HG03097 (cell line): ENCODE measurements around the gene ZNF423.
"Not testable (repeated sequence)": the region's sequence is repeated elsewhere in the genome, so short reads cannot be mapped to it uniquely, and the experiment has no call there.

Experiments used
- ATAC-seq: cut with Tn5 transposase; IDR thresholded peaks from one replicate; pipeline ENCODE4 v1.9.1; 2021; ENCODE audit not compliant: unreplicated experiment, low FRiP score

The ZNF423 gene

DNA sequence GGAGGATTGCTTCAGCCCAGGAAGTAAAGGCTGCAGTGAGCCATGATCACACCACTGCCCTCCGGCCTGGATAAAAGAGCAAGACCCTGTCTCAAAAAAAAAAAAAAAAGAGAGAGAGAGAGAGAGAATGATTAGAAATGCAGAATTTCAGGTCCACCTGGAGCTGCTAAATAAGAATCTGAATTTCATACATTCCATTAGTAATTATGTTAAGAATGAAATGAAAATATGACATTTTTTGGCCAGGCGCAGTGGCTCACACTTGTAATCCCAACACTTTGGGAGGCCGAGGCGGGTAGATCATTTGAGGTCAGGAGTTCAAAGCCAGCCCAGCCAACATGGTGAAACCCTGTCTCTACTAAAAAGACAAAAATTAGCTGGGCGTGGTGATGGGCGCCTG, 178.3 kb downstream of the ZNF423 start:
- not testable (repeated sequence) for ATAC-seq

DNA sequence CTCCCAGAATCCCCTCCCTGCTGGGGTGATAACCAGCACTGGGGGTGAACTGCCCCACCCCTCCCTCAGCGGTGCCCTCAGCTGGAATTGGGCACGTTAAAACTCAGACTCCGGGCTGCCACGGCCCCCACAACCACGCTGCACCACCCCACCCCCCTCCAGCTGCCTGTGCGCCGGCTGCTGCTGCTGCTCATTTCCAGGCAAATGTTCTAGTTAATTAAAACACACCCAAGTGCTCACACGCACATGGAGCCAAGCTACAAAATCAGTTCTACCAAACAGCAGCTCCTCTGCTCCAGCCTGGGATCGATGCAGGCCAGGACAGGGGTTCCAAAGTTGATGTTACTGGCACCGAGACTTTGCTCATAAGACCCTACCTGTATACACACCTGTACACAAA, 180.5 kb downstream of the ZNF423 start:
- no peak for ATAC-seq

DNA sequence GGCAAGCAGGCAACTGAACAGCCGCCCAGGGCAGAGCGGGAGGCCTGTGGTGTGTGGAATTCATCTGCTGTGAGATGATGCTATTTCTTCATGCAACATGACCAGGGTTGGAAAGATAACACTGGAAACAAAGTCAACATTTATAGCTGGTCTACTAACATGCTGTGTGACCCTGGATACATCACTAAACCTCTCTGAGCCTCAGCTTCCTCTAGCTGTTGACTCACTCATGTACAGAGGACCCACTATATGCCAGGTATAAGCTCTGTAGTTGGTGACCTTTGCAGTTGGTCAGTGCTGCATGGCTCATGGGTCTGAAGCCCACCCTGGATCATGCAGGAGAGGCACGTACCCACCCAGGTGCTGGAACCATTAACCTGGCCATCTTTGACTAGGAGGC, 180.9 kb downstream of the ZNF423 start:
- ATAC-seq: no peak

DNA sequence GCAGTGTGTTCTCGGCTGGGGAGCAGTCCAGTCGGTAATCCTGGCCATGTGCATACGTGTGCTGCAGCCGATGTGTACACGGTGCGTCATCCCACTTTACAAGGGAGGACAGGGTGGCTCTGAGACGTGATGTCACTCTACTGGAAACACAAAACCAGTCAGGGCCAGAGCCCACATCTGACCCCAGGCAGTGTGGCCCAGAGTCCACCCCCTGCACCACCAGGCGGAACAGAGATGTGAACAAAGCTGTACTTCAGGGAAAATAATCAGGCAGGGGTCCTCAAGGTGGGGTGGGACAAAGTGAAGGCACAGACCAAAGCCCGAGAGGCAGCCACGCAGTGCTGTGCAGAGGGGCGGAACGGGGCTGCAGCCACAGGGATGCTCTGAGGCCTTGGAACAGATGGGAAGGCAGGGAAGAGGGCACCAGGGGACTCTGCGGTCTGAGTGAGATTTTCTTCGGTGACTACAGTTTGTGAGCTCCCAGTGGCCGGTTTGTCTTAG, 181.5 kb downstream of the ZNF423 start:
- no peak for ATAC-seq

DNA sequence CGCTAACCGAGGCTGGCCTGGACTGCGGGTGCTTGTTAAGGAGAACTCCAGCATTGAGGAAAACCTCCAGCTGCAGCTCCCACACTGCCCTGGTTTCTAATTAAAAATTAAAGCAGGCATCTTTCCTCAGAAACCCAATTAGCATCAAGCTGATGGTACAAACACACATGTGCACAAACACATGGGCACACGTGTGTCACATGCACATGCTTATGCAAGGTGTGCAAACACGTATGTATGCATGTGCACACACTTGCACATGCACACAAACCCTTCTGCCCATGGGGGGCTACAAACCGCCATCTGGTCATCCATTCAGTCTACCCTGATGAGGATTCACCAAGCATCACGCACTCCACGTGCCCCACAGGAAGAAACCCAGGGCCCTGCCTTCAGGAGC, 182.5 kb downstream of the ZNF423 start:
- no peak for ATAC-seq

DNA sequence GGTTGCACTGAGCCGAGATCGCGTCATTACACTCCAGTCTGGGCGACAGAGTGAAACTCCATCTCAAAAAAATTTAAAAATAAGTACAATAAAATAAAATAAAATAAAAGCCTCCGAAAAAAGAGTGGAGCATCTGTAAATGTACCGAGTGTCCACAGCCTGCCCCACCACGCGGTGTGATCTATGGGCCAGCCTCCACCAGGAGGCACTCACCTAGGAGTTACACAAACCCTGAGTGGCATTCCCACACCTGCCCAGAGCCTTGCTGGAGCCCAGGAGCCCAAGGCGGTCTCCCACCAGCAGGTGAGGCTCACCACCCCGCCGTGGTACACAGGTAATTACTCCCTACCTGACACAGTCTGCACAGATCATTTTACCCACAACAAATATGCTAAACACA, 183.2 kb downstream of the ZNF423 start:
- no peak for ATAC-seq

DNA sequence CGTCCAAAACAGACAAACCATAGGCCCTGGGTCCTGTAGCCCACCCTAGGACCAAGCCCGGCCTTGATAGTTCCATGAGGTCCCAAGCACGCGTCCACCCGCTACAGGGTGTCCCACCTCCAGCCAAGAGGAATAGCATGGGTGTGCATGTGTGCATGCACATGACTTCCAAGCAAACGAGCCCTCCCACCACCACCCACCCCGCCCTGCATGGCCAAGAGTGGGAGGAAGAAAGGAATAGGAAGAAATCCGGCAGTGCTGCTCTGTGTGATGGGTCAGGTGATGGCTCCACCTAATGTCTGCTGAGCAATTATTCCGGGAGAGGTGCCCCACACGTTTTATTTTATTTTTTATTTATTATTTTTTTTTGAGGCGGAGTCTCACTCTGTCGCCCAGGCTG, 184.6 kb downstream of the ZNF423 start:
- no peak for ATAC-seq

DNA sequence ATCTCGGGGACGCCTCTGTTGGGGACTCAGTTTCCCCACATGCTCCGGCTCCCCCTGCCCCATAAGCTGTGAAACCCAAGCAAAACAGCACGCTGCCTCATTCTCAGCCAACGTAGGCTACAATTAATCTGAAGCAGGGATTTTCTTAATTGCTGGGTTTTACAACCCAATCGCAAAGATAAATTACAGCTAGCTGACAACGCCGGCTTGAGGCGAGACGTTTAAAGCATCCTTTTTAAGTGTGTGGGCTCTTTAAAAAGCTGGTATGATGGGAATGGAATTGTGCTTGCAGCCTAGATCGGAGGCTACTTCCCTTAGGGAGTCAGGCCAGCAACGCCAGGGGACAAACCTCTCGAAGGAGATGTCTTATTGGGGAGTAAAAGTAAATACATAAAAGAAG, 185.3 kb downstream of the ZNF423 start:
- no peak for ATAC-seq

DNA sequence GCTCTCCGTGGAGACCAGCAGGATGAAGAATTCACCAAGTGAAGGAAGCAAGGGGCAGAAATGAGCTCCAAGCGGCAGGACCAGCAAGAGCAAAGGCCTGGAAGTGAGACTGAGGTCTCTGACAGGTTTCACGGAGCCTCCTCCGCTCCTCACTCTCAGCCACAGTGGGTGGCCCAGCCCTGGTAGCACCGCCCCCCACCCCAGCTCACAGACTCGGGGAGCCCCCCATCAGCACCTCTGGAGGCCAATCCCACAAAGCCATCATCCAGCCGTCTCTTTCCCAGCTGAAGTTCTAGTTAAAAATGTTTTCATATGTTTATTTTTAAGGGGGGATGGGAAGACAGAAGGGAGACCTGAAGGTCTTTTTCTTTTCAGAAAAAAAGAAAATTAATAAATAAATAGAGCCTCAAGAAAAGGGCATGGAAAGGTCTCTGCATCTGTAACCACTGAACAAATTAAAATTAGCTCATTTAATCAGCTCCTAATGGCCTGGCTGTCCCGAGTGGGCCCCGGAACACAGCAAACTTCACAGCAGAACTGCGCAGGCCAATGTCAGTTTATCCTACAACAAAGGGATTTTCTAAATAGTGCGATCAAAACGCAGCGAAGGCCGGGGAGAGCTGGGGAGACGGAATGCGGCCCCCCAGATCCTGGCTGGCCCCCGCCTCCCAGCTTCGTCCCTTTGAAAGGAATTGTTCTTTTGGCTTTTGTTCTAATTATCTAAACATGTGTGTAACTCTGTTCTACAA, 190.3 kb downstream of the ZNF423 start:
- ATAC-seq: no peak

DNA sequence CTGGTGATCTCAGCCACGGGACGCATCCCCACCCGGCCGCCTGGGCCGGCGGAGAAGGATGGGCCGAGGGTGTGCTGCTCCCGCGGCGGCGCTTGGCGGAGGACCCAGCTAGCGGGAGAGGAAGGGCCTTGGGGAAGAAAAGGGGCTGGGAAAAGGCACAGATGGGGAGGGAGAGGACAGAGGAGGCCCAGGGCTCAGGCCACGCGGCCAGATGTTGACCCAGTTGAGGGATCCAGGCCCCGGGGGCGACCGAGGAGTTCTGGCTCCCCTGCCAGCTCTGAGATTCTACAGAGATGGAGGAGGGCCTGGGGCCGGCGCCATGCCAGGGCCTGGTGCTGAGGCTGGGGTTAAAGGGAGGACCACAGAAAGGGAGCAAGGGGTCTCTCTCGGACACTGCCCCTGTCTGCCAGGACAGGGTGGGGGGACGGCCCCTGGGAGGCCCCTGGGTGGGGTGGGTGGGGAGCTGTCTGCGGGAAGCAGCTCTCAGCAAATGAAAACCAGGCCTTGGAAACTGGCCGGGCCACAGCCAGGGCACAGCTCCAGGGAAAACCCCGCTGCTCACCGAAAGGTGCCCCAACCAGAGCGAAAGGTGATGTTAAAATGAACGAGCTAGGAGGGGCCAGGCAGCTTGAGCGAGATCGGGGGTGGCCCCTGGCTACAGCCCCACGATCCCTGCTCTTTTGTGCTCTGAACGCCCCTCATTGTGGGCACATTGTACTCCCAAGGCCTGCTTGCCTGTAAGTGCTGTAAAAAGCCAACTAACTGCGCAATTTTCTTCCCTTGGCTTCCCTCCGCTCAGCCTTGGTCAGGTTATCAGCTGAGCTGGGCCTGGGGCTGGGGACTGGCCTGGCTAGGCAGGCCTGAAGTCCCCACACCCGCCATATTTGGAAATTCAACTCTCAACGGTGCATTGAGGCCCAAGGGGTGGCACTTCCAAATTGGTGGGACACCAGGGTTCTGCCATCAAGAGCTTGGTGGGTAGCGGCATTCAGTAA, 191.4 kb downstream of the ZNF423 start:
- ATAC-seq: no peak

DNA sequence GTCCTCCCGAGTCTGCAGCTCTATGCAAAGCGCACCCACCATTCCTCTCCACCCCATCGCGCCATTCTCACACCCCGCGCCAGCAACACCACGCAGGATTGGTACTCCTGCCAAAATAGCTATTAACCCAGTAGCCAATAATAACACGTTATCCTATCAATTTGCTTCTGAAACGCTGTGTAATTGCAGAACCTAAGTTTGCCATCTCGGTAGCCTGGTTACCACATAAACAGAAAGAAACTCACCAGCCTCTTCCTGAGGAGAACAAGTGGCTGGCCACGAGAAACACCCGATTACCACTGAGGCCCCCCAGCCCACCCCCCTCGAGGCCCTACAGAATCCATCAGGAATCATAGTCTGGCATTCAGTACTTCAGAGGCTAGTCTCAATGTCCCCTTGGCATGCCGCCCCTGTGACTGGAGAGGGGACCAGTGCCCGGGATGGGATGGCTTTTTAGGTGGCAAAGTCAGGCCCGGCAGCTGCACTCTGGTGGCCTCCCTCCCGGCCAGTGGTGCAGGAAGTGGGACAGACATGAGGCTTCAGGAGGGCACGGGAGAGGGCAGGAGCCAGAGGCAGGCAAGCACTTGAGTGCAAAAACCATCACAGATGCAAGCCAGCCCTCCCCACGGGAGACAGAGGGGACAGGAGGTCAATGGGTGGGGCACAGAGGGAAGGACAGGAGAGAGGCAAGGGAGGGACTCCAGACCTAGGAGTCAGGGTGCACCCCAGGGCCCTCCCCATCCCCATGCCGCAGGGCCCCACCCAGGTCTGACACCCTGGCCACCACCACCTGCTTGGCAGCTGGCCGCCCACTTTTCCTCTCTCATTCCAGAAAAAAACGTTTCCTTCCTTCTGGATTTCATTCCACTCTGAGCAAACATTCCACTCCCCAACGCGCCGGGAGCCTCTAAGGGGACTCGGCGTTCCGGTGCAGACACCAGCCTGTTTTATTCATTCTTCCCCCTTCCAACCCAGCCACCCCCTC, 192.5 kb downstream of the ZNF423 start:
- ATAC-seq: no peak

DNA sequence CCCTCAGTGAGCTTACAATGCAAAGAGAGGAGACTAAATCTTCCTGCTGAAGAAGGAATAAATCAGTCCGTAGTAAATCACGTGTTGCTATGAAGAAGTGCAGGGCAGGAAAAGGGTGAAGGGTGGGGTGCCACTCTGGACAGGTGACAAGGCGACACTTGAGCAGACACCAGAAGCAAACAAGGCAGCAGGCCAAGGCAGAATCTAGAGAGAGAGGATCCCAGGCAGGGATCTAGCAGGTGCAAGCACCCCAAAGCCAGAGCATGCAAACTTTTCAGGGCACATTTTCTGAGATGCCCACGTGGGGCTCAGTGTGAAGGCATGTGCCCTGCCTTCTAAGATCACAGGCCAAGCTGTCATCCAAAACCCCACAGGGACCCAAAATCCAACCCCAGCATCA, 193.3 kb downstream of the ZNF423 start:
- no peak for ATAC-seq

DNA sequence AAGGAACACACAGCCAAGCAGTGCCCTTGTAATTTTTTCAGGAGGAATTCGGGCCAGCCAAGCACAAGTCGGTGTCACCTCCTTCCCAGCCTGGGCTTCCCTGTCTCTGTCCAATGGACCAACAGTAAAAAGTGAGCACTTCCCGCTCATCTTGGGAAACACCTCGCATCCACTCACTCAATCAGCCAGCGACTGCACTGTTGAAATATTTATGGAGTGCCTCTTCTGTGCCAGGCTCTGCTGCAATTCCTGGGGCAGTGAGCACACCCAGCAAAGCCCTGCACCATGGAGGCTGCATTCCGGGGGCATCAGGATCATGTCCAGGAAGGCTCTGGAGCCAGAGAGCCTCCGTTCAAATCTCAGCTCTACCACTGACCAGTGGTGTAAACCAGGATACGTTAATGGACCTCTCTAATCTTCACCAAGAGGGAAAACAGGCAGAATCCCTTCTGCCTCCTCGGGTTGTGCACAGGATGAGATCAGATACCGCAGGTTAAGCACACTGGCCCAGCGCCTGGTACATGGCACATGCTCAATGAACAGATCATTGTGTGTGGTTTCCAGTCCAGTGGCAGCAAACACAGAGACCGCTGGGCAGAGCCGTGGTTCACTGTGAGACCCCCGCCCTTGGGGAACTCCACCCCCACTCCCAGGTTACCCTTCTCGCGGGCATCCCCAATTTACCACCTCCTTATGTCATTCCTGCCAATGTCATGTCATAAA, 194.3 kb downstream of the ZNF423 start:
- ATAC-seq: no peak

DNA sequence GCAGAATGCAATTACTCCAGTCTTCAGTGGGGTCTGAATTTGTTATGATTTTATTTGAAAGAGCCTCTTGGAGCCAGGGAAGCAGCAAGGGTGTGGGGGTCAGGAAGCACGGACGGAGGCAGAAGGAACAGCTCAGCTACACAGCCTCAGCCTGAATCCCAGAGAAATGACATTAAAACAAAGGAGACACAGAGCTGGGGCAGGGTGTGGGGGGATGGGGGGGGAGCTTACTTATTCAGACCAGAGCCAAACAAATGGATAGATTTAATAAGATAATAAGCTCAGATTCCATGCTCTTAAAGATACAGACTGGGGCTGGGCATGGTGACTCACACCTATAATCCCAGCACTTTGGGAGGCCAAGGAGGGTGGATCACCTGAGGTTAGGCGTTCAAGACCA, 195.3 kb downstream of the ZNF423 start:
- no peak for ATAC-seq

DNA sequence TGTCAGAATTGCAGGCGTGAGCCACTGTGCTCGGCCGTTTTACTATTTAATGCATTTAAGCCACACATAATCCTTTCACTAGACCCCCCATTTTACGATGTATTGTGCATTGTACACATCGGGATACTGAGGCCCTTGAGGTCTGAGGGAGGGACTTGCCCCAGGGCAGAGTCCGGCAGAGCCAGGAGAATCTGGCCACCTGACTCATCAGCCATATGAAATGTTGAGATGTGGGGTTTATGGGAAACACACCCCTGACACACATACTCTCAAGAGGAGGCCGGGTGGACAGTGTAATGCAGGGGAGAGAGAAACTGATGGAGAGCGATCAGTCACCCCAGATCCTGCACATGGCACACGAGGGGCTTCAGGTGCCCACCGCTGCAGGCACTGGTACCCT, 196.6 kb downstream of the ZNF423 start:
- no peak for ATAC-seq

DNA sequence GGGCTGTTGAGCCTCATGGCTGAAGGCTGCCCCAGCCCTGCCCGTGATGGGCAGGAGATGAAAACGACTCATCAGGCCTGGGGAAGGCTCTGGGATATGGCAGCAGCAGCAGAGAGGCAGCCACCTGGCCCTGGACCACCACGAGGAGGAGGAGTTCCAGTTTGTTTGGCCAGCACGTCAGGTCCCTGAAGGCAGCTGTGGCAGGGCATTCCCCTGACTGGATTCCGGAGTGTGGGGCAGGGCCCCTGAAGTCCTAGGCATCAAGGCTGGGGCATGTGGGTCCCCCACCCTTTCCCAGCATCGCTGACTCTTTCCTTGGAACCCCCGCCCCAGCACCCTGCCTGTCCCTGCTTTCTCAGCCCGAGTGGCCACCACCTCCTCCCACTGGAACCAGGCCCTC, 197.4 kb downstream of the ZNF423 start:
- no peak for ATAC-seq

DNA sequence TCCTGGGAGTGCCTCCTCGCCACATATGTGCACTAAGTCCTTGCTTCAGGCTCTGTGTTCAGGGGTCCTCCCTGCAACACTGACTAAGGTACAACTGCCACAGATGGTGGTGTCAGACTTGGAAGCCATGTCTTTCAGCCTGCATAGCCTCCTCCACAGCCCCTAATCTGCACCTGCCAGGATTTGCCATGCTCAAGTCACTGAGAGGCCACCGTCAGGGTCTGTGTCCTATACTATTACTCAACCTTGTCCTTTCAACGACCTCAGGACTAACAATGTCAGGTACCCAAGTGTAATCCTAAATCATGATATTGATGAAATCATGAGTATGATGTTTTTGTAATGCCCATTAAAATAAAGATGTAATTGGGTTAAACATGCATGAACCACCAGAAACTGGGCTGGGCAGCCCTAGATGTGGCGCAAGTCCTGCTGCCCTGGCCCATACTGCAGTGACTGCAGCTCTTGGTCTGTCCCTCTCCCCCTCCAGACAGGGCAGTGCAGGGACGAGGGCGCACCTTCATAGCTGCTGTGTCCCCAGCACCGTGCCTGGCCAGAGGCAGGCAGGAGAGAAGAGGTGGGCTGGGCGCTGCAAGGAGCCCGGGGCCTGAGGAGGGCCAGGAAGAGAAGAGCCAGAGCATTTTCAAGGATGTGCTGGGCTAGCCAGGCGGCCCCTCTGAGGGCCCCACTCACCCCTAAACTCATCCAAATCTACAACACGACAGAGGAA, 198.0 kb downstream of the ZNF423 start:
- ATAC-seq: no peak

DNA sequence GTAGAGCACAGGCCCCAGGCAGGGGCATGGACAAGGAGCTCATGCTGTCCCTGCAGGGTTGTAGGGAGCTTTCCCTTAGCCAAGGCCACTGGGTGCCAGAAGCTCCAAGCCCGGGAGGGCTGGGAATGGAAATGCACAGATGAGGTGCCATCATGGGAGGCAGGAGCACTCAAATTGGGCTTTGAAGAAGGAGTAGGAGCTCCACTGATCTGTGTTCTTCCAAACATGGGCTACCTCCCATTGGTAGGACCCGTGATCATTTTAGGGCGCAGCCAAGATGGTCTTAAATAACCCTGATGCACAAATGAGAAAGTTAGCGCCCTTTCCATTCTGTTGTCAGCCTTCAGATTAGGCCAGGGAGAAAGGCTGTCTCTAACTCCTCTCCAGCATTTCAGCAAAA, 201.5 kb downstream of the ZNF423 start:
- ATAC-seq: no peak

DNA sequence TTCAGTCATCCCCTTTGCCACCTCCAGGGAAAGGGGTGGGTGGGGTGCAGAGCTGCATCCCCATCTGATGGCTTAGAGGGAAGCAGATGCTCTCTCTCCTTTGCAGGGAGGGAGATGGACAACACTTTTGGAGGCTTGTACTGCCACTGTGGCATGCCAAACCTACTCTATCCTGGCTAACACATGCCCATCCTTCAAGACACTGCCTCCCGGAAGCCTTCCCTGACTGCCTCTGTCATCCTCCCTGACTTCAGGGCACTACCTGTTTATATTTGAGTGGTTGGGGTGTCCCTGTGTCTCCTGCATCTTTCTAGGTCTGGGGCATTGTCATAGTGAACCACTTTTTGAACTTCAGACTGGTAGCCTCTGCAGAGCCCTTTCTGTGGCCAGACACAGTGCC, 202.3 kb downstream of the ZNF423 start:
- ATAC-seq: no peak
